Fibroblast of lung (primary cell): ENCODE data around the gene SMYD1. TPM values are rescaled to one million over a fixed set of nuclear protein-coding genes. Genes with fewer than 3 reads are reported as not detected.

Source experiments
- DNase-seq, 2 donors: peaks; one replicate each; pipeline versions ENCODE4 v3.0.0 to v3.0.0-alpha.2; 2010; ENCODE audit warnings: low read depth in 2 of 2
- H2AFZ ChIP-seq: 2 replicates; pipeline ENCODE4 v1.5.1; 2012; ENCODE audit warnings: low read length, control low read depth, inconsistent platforms
- H3K27ac ChIP-seq: 2 replicates; pipeline ENCODE4 v1.5.1; 2011; ENCODE audit warnings: low read length, control low read depth; ENCODE audit not compliant: insufficient read depth
- H3K27me3 ChIP-seq: 2 replicates; pipeline ENCODE4 v1.5.1; 2011; ENCODE audit warnings: mild to moderate bottlenecking, low read length; ENCODE audit not compliant: control insufficient read depth, insufficient read depth
- H3K36me3 ChIP-seq: 2 replicates; pipeline ENCODE4 v1.5.1; 2011; ENCODE audit warnings: low read length; ENCODE audit not compliant: control insufficient read depth, insufficient read depth
- H3K4me1 ChIP-seq: 2 replicates; pipeline ENCODE4 v1.5.1; 2011; ENCODE audit warnings: low read length; ENCODE audit not compliant: control insufficient read depth, insufficient read depth; ENCODE audit errors: extremely low read depth
- H3K4me2 ChIP-seq: 2 replicates; pipeline ENCODE4 v1.5.1; 2011; ENCODE audit warnings: low read length, control low read depth; ENCODE audit not compliant: insufficient read depth; ENCODE audit errors: extremely low read depth
- H3K4me3 ChIP-seq, 4 experiments: fragments of 200-600 bp in 1 of 4; sonication (generic) in 1 of 4; replicated peaks in 1 of 4; 2 replicates each; pipeline ENCODE4 v1.5.1; 2011 to 2016; ENCODE audit warnings: low read length in 4 of 4, low read depth in 3 of 4, mild to moderate bottlenecking in 3 of 4, control low read depth in 2 of 4, inconsistent platforms in 1 of 4, mixed read lengths in 1 of 4; ENCODE audit not compliant: insufficient read depth in 1 of 4; ENCODE audit errors: control extremely low read depth in 1 of 4
- H3K79me2 ChIP-seq: 2 replicates; pipeline ENCODE4 v1.5.1; 2012; ENCODE audit warnings: mild to moderate bottlenecking, low read length, inconsistent platforms; ENCODE audit not compliant: control insufficient read depth, insufficient read depth
- H3K9ac ChIP-seq: 2 replicates; pipeline ENCODE4 v1.5.1; 2011; ENCODE audit warnings: mild to moderate bottlenecking, low read length, control low read depth; ENCODE audit not compliant: insufficient read depth
- H3K9me3 ChIP-seq: 2 replicates; pipeline ENCODE4 v1.5.1; 2012; ENCODE audit warnings: low read depth, low read length; ENCODE audit not compliant: control insufficient read depth, insufficient read depth
- H4K20me1 ChIP-seq: 2 replicates; pipeline ENCODE4 v1.5.1; 2011; ENCODE audit warnings: low read length; ENCODE audit not compliant: control insufficient read depth, insufficient read depth; ENCODE audit errors: extremely low read depth
- CTCF ChIP-seq, 2 donors: IDR thresholded peaks in 1 of 2; conservative IDR thresholded peaks in 1 of 2; 1 replicate in 1 of 2; 2 replicates in 1 of 2; pipeline ENCODE4 v1.5.1; 2011 to 2012; ENCODE audit warnings: low read length in 2 of 2, control low read depth in 1 of 2, inconsistent platforms in 1 of 2, low read depth in 1 of 2, mild to moderate bottlenecking in 1 of 2
- EZH2 ChIP-seq: IDR thresholded peaks from 2 replicates; pipeline ENCODE4 v1.5.1; 2012; ENCODE audit warnings: low read length, control low read depth, mild to moderate bottlenecking; ENCODE audit errors: missing control alignments
- polyA plus RNA-seq, 2 donors: library from polyadenylated mRNA; depleted of rRNA in 1 of 2; stranded (reverse) in 1 of 2; unstranded in 1 of 2; fragments of >200 nt; gene quantifications; 2 replicates each; pipeline ENCODE4 v1.2.1, GENCODE V29; 2011 to 2012; ENCODE audit warnings: missing spikeins in 1 of 2
- total RNA-seq: library from RNA; depleted of rRNA; stranded (reverse); fragments of >200 nt; gene quantifications from 2 replicates; pipeline ENCODE4 v1.2.1, GENCODE V29; 2014

The SMYD1 gene
- total and polyA plus RNA-seq, 2 donors (not counting 1 experiment from before 2014, with no cell fraction given): not detected

- H3K4me3 ChIP-seq: no peak overlapping the region
- H2AFZ ChIP-seq: no peak overlapping the region
- H4K20me1 ChIP-seq: no peaks in the 10 kb centered on the region
- no peaks in the 10 kb centered on the region for H3K4me1 ChIP-seq
- H3K27ac ChIP-seq: no peak overlapping the region
- TF ChIP-seq CTCF (conservative IDR thresholded peaks at IDR 0.05 in 1 of 2, IDR thresholded peaks at IDR 0.05 in 1 of 2; ENCODE audit: low read depth in 1 of 2, low read length in 2 of 2) (no peak), EZH2 (no peak)
- no peaks in the 10 kb centered on the region for H3K9me3 ChIP-seq
- no peaks in the 10 kb centered on the region for H3K27me3 ChIP-seq
- no peaks in the 10 kb centered on the region for H3K79me2 ChIP-seq
- no peak for DNase-seq
- no peak overlapping the region for H3K9ac ChIP-seq
- no peak overlapping the region for H3K4me2 ChIP-seq
- peaks cover 7% of the 10 kb centered on the region for H3K36me3 ChIP-seq
These were observed 39.8 kb upstream of the SMYD1 start for GRCh38 chr2:88027697-88028389.

- H3K9me3 ChIP-seq: no peaks in the 10 kb centered on the region
- H3K9ac ChIP-seq: no peak overlapping the region
- no peaks in the 10 kb centered on the region for H3K27me3 ChIP-seq
- no peak overlapping the region for H3K27ac ChIP-seq
- no peak overlapping the region for H2AFZ ChIP-seq
- H3K79me2 ChIP-seq: no peaks in the 10 kb centered on the region
- no peak overlapping the region for H3K4me2 ChIP-seq
- peaks cover 7% of the 10 kb centered on the region for H3K36me3 ChIP-seq
- H4K20me1 ChIP-seq: no peaks in the 10 kb centered on the region
- TF ChIP-seq EZH2 (no peak), CTCF (conservative IDR thresholded peaks at IDR 0.05 in 1 of 2, IDR thresholded peaks at IDR 0.05 in 1 of 2; ENCODE audit: low read depth in 1 of 2, low read length in 2 of 2) (no peak)
- H3K4me1 ChIP-seq: no peaks in the 10 kb centered on the region
- DNase-seq: no peak
- H3K4me3 ChIP-seq: no peak overlapping the region
These were observed 38.7 kb upstream of the SMYD1 start for GRCh38 chr2:88028931-88029330.

- no peak overlapping the region for H3K27ac ChIP-seq
- H3K9me3 ChIP-seq: no peaks in the 10 kb centered on the region
- no peak overlapping the region for H2AFZ ChIP-seq
- no peak for DNase-seq
- no peaks in the 10 kb centered on the region for H4K20me1 ChIP-seq
- H3K9ac ChIP-seq: no peak overlapping the region
- no peaks in the 10 kb centered on the region for H3K4me1 ChIP-seq
- TF ChIP-seq EZH2: no peak
- TF ChIP-seq CTCF (conservative IDR thresholded peaks at IDR 0.05 in 1 of 2, IDR thresholded peaks at IDR 0.05 in 1 of 2; ENCODE audit: low read depth in 1 of 2, low read length in 2 of 2): no peak
- H3K4me3 ChIP-seq: no peak overlapping the region
- H3K79me2 ChIP-seq: no peaks in the 10 kb centered on the region
- H3K27me3 ChIP-seq: no peaks in the 10 kb centered on the region
- H3K36me3 ChIP-seq: peaks cover 5% of the 10 kb centered on the region
- H3K4me2 ChIP-seq: no peak overlapping the region
These were observed 35.4 kb upstream of the SMYD1 start for GRCh38 chr2:88032070-88032702.
